ENCODE results near the gene SHISA9.

- TF ChIP-seq CTCF (IDR thresholded peaks at IDR 0.05 in 2 of 3, conservative IDR thresholded peaks at IDR 0.05 in 1 of 3; ENCODE audit: borderline replicate concordance in 1 of 3, insufficient read depth in 1 of 3, low read depth in 2 of 3, low read length in 2 of 3) (no peak), JUND (IDR thresholded peaks at IDR 0.05) (no peak), POLR2AphosphoS5 (IDR thresholded peaks at IDR 0.05; ENCODE audit: low read depth, low read length) (no peak), TCF7L2 (IDR thresholded peaks at IDR 0.05; ENCODE audit: borderline replicate concordance, extremely low read depth, insufficient read depth, insufficient read length) (no peak), ZBTB33 (IDR thresholded peaks at IDR 0.05; ENCODE audit: extremely low read depth, insufficient replicate concordance, low read length) (no peak), REST (IDR thresholded peaks at IDR 0.05; ENCODE audit: low read depth) (no peak), POLR2A (IDR thresholded peaks at IDR 0.05; ENCODE audit: borderline replicate concordance, extremely low read depth, insufficient read depth, insufficient read length) (no peak), SP1 (IDR thresholded peaks at IDR 0.05; ENCODE audit: low read depth) (no peak), CEBPB (IDR thresholded peaks at IDR 0.05; ENCODE audit: low read depth) (no peak), CBX3 (IDR thresholded peaks at IDR 0.05; ENCODE audit: low read depth) (no peak), ZNF274 (IDR thresholded peaks at IDR 0.05; ENCODE audit: low read depth, low read length) (no peak)
These were observed 293.4 kb downstream of the SHISA9 start for GRCh38 chr16:13194766-13195165.
